ENCODE measurements around the gene CNTF. TPM values are rescaled to one million over a fixed set of nuclear protein-coding genes. Genes with fewer than 3 reads are reported as not detected.

Gene CNTF
- total and polyA plus RNA-seq, 2 experiments from 2014 or later, result 0.24 to 1.8 TPM

DNA sequence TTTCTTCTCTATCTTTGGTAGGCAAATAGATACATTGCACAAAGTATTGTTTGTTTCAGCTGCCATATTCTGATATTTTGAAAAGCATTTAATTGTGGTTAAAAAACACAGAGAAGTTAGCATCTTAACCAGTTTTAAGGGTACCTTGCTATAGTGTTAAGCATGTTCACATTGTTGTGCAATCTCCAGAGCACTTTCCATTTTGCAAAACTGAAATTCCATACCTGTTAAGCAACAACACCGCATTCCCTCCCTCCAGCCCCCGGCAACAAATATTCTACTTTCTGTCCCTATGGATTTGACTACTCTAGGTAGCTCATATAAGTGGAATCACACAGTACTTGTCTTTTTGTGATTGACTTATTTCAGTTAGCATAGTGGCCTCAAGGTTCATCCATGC lies 33.9 kb downstream of the CNTF start (continued):
- TF ChIP-seq, protein P1, sequence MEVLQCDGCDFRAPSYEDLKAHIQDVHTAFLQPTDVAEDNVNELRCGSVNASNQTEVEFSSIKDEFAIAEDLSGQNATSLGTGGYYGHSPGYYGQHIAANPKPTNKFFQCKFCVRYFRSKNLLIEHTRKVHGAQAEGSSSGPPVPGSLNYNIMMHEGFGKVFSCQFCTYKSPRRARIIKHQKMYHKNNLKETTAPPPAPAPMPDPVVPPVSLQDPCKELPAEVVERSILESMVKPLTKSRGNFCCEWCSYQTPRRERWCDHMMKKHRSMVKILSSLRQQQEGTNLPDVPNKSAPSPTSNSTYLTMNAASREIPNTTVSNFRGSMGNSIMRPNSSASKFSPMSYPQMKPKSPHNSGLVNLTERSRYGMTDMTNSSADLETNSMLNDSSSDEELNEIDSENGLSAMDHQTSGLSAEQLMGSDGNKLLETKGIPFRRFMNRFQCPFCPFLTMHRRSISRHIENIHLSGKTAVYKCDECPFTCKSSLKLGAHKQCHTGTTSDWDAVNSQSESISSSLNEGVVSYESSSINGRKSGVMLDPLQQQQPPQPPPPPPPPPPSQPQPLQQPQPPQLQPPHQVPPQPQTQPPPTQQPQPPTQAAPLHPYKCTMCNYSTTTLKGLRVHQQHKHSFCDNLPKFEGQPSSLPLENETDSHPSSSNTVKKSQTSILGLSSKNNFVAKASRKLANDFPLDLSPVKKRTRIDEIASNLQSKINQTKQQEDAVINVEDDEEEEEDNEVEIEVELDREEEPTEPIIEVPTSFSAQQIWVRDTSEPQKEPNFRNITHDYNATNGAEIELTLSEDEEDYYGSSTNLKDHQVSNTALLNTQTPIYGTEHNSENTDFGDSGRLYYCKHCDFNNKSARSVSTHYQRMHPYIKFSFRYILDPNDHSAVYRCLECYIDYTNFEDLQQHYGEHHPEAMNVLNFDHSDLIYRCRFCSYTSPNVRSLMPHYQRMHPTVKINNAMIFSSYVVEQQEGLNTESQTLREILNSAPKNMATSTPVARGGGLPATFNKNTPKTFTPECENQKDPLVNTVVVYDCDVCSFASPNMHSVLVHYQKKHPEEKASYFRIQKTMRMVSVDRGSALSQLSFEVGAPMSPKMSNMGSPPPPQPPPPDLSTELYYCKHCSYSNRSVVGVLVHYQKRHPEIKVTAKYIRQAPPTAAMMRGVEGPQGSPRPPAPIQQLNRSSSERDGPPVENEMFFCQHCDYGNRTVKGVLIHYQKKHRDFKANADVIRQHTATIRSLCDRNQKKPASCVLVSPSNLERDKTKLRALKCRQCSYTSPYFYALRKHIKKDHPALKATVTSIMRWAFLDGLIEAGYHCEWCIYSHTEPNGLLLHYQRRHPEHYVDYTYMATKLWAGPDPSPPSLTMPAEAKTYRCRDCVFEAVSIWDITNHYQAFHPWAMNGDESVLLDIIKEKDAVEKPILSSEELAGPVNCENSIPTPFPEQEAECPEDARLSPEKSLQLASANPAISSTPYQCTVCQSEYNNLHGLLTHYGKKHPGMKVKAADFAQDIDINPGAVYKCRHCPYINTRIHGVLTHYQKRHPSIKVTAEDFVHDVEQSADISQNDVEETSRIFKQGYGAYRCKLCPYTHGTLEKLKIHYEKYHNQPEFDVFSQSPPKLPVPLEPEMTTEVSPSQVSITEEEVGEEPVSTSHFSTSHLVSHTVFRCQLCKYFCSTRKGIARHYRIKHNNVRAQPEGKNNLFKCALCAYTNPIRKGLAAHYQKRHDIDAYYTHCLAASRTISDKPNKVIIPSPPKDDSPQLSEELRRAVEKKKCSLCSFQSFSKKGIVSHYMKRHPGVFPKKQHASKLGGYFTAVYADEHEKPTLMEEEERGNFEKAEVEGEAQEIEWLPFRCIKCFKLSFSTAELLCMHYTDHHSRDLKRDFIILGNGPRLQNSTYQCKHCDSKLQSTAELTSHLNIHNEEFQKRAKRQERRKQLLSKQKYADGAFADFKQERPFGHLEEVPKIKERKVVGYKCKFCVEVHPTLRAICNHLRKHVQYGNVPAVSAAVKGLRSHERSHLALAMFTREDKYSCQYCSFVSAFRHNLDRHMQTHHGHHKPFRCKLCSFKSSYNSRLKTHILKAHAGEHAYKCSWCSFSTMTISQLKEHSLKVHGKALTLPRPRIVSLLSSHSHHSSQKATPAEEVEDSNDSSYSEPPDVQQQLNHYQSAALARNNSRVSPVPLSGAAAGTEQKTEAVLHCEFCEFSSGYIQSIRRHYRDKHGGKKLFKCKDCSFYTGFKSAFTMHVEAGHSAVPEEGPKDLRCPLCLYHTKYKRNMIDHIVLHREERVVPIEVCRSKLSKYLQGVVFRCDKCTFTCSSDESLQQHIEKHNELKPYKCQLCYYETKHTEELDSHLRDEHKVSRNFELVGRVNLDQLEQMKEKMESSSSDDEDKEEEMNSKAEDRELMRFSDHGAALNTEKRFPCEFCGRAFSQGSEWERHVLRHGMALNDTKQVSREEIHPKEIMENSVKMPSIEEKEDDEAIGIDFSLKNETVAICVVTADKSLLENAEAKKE (CRISPR knock-in tag; IDR thresholded peaks at IDR 0.05), result no peak
- TF ChIP-seq, protein P2, sequence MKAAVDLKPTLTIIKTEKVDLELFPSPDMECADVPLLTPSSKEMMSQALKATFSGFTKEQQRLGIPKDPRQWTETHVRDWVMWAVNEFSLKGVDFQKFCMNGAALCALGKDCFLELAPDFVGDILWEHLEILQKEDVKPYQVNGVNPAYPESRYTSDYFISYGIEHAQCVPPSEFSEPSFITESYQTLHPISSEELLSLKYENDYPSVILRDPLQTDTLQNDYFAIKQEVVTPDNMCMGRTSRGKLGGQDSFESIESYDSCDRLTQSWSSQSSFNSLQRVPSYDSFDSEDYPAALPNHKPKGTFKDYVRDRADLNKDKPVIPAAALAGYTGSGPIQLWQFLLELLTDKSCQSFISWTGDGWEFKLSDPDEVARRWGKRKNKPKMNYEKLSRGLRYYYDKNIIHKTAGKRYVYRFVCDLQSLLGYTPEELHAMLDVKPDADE (IDR thresholded peaks at IDR 0.05), result no peak
- TF ChIP-seq NANOG (IDR thresholded peaks at IDR 0.05; ENCODE audit: borderline replicate concordance), result no peak
- TF ChIP-seq STAT1 (IDR thresholded peaks at IDR 0.05; ENCODE audit: unreplicated experiment), result no peak

DNA sequence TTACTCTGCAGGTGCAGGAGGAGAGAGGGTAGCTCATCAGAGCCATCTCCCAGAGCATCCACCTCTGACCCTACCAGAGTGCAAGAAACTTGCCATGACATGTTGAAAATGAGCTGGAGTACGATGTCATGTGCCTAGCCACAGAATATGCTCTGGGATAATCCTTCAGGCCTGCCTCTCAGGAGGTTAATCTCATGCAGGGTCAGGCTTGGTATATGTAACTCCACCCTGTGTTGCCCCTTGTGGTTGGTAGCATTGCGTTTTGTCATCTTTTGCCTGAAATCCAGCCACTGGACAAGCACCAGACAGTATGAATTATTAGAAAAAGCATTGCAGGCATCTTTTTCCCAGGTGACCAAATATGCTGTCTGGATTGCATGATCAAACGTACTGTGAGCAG lies 36.2 kb downstream of the CNTF start:
- H3K27me3 Mint-ChIP-seq (ENCODE audit: insufficient read depth, low read depth, poor library complexity), result no peaks in the 10 kb centered on the region
- H3K4me1 Mint-ChIP-seq, result no peaks in the 10 kb centered on the region
- DNase-seq (ENCODE audit: low spot score) (no peak), ATAC-seq (no peak)
- Histone ChIP-seq H3K27ac (ENCODE audit: low read depth) (no peak overlapping the region), H3K79me2 (replicated peaks; ENCODE audit: insufficient read depth) (no peaks in the 10 kb centered on the region), H3K27me3 (ENCODE audit: insufficient read depth) (no peaks in the 10 kb centered on the region), H2AFZ (no peak overlapping the region), H3K36me3 (ENCODE audit: insufficient read depth) (no peaks in the 10 kb centered on the region), H3F3A (replicated peaks; ENCODE audit: low read depth) (no peaks in the 10 kb centered on the region), H3K4me2 (no peak overlapping the region), H4K20me1 (replicated peaks; ENCODE audit: insufficient read depth) (no peaks in the 10 kb centered on the region), H3K9me2 (ENCODE audit: insufficient read depth) (no peaks in the 10 kb centered on the region), H3K4me1 (ENCODE audit: insufficient read depth) (no peaks in the 10 kb centered on the region), H3K4me3 (no peak overlapping the region)
- no peaks in the 10 kb centered on the region for H3K9me3 Mint-ChIP-seq
- H3K4me3 Mint-ChIP-seq, result no peak overlapping the region
- H3K36me3 Mint-ChIP-seq (ENCODE audit: low read depth), result no peaks in the 10 kb centered on the region
- no peak overlapping the region for H3K27ac Mint-ChIP-seq
- TF ChIP-seq NANOG (IDR thresholded peaks at IDR 0.05; ENCODE audit: borderline replicate concordance) (no peak), JUNB (IDR thresholded peaks at IDR 0.05; ENCODE audit: unreplicated experiment) (no peak), STAT1 (IDR thresholded peaks at IDR 0.05; ENCODE audit: unreplicated experiment) (no peak), POLR2AphosphoS5 (IDR thresholded peaks at IDR 0.05; ENCODE audit: low read depth) (no peak), ZNF331 (CRISPR knock-in tag; IDR thresholded peaks at IDR 0.05; ENCODE audit: low read depth) (no peak), EZH2phosphoT487 (IDR thresholded peaks at IDR 0.05; ENCODE audit: unreplicated experiment) (no peak)
- TF ChIP-seq, protein P2 (IDR thresholded peaks at IDR 0.05), result no peak
- TF ChIP-seq, protein P3, sequence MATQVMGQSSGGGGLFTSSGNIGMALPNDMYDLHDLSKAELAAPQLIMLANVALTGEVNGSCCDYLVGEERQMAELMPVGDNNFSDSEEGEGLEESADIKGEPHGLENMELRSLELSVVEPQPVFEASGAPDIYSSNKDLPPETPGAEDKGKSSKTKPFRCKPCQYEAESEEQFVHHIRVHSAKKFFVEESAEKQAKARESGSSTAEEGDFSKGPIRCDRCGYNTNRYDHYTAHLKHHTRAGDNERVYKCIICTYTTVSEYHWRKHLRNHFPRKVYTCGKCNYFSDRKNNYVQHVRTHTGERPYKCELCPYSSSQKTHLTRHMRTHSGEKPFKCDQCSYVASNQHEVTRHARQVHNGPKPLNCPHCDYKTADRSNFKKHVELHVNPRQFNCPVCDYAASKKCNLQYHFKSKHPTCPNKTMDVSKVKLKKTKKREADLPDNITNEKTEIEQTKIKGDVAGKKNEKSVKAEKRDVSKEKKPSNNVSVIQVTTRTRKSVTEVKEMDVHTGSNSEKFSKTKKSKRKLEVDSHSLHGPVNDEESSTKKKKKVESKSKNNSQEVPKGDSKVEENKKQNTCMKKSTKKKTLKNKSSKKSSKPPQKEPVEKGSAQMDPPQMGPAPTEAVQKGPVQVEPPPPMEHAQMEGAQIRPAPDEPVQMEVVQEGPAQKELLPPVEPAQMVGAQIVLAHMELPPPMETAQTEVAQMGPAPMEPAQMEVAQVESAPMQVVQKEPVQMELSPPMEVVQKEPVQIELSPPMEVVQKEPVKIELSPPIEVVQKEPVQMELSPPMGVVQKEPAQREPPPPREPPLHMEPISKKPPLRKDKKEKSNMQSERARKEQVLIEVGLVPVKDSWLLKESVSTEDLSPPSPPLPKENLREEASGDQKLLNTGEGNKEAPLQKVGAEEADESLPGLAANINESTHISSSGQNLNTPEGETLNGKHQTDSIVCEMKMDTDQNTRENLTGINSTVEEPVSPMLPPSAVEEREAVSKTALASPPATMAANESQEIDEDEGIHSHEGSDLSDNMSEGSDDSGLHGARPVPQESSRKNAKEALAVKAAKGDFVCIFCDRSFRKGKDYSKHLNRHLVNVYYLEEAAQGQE (IDR thresholded peaks at IDR 0.05; ENCODE audit: unreplicated experiment), result no peak

Measured in GM23338 (cell line).